Measurements from ENCODE around the gene CATSPER1. TPM values are rescaled to one million over a fixed set of nuclear protein-coding genes. Genes with fewer than 3 reads are reported as not detected.

Gene CATSPER1
- total RNA-seq, 2 donors from 2014 or later: not detected

DNA sequence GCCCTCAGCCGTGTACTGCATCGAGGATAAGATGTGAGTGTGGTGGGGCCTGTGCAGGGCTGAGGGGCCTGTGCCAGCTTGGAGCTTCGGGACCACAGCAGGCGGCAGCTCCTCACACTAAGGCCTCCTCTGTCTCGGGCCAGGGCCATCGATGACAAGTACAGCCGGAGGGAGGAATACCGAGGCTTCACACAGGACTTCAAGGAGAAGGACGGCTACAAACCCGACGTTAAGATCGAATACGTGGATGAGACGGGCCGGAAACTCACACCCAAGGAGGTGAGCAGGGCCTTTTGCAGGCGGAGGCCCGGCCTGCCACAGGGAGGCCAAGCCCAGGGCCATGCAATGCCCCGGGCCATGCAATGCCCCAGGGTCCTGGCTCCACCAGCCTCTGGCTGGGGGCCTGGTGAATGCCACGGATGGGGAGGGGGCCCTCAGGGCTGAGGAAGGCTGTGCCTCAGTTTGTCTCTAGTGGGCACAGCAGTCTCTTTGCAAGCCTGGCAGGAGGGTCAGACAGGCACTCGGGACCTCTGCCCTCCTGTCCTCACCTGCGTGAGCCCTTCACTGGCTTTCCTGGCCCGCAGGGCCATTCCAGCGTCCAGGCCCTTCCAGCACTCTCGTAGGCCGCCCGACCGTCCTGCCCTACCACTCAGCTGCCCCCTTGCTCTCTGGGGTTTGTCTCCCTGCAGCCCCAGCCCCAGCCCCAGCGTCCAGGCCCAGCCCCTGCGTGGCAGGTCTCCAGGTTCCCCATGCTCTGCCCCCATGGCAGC lies 48.5 kb downstream of the CATSPER1 start:
- TF ChIP-seq, protein P1, sequence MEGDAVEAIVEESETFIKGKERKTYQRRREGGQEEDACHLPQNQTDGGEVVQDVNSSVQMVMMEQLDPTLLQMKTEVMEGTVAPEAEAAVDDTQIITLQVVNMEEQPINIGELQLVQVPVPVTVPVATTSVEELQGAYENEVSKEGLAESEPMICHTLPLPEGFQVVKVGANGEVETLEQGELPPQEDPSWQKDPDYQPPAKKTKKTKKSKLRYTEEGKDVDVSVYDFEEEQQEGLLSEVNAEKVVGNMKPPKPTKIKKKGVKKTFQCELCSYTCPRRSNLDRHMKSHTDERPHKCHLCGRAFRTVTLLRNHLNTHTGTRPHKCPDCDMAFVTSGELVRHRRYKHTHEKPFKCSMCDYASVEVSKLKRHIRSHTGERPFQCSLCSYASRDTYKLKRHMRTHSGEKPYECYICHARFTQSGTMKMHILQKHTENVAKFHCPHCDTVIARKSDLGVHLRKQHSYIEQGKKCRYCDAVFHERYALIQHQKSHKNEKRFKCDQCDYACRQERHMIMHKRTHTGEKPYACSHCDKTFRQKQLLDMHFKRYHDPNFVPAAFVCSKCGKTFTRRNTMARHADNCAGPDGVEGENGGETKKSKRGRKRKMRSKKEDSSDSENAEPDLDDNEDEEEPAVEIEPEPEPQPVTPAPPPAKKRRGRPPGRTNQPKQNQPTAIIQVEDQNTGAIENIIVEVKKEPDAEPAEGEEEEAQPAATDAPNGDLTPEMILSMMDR (conservative IDR thresholded peaks at IDR 0.05): no peak
- Histone ChIP-seq H3K4me3 (ENCODE audit: low read length) (no peak overlapping the region), H3K9me3 (ENCODE audit: control insufficient read depth, low read length) (no peaks in the 10 kb centered on the region), H3K27me3 (ENCODE audit: control insufficient read depth, insufficient read depth, low read length, poor library complexity, severe bottlenecking) (no peaks in the 10 kb centered on the region), H3K36me3 (ENCODE audit: control insufficient read depth, insufficient read depth, low read length) (peaks cover 10% of the 10 kb centered on the region), H3K4me1 (ENCODE audit: control insufficient read depth, insufficient read depth, low read length) (no peaks in the 10 kb centered on the region), H3K9ac (ENCODE audit: extremely low read depth, low read length, poor library complexity, severe bottlenecking) (no peak overlapping the region), H3K27ac (ENCODE audit: low read depth, low read length) (no peak overlapping the region)
- 94% methylated on average over 10 to 28 of the region's 29 CpGs for WGBS, 2 experiments (ENCODE audit: insufficient coverage in 1 of 2, insufficient read length in 1 of 2)
- Mint-ChIP-seq H3K36me3 (ENCODE audit: low read depth) (peaks cover 47% of the 10 kb centered on the region), H3K9me3 (no peaks in the 10 kb centered on the region), H3K27ac (no peak overlapping the region), H3K4me3 (no peak overlapping the region), H3K4me1 (peaks cover 5% of the 10 kb centered on the region), H3K27me3 (ENCODE audit: insufficient read depth) (no peaks in the 10 kb centered on the region)
- DNase-seq: no peak

DNA sequence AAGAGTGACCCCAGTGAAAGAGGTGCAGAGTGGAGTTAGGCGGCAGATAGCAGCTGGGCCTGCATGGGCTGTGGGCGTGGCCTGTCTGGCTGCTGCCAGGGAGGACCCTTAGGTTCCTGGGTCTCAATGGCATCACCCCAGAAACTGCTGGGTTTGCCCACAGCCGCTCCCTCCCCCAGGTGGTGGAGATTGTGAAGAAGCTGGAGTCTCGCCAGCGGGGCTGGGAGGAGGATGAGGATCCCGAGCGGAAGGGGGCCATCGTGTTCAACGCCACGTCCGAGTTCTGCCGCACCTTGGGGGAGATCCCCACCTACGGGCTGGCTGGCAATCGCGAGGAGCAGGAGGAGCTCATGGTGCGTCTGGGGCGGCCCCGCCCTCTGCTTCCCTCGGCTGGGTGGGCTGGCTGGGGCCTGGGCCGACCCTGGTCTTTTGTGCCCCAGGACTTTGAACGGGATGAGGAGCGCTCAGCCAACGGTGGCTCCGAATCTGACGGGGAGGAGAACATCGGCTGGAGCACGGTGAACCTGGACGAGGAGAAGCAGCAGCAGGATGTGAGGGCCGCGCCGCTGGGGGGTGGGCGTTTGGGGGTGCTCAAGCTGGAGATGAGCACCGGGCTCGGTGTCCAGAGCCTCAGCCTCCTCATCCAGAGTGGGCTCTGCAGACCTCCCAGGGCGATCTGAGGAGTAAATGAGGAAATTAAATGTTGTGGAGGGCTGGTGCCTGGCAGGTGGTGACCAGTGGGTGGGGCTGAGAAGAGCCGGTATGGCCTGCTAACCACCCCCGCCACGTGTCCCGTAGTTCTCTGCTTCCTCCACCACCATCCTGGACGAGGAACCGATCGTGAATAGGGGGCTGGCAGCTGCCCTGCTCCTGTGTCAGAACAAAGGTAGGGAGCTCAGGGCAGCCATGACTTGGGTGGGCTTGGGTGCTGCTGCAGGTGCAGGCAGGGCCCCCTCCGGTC lies 49.8 kb downstream of the CATSPER1 start:
- peaks cover 57% of the 10 kb centered on the region for H3K36me3 Mint-ChIP-seq (ENCODE audit: low read depth)
- H3K9me3 Mint-ChIP-seq: no peaks in the 10 kb centered on the region
- H3K27ac ChIP-seq (ENCODE audit: low read depth, low read length): no peak overlapping the region
- H3K4me3 ChIP-seq (ENCODE audit: low read length): no peak overlapping the region
- peaks cover 5% of the 10 kb centered on the region for H3K4me1 Mint-ChIP-seq
- H3K4me3 Mint-ChIP-seq: no peak overlapping the region
- H3K36me3 ChIP-seq (ENCODE audit: control insufficient read depth, insufficient read depth, low read length): peaks cover 22% of the 10 kb centered on the region
- TF ChIP-seq, protein P1 (conservative IDR thresholded peaks at IDR 0.05): no peak
- 91 to 94% methylated on average over 30 to 43 of the region's 43 CpGs for WGBS, 2 experiments (ENCODE audit: insufficient coverage in 1 of 2, insufficient read length in 1 of 2)
- H3K4me1 ChIP-seq (ENCODE audit: control insufficient read depth, insufficient read depth, low read length): no peaks in the 10 kb centered on the region
- DNase-seq: no peak
- H3K27ac Mint-ChIP-seq: peak overlapping the region; percentile 54
- H3K27me3 ChIP-seq (ENCODE audit: control insufficient read depth, insufficient read depth, low read length, poor library complexity, severe bottlenecking): no peaks in the 10 kb centered on the region
- no peak overlapping the region for H3K9ac ChIP-seq (ENCODE audit: extremely low read depth, low read length, poor library complexity, severe bottlenecking)
- H3K27me3 Mint-ChIP-seq (ENCODE audit: insufficient read depth): no peaks in the 10 kb centered on the region
- no peaks in the 10 kb centered on the region for H3K9me3 ChIP-seq (ENCODE audit: control insufficient read depth, low read length)

GRCh38 chr11:65975771-65976170 lies 50.5 kb downstream of the CATSPER1 start:
- H3K4me1 Mint-ChIP-seq: peaks cover 5% of the 10 kb centered on the region
- Histone ChIP-seq H3K27ac (ENCODE audit: low read depth, low read length) (no peak overlapping the region), H3K4me3 (ENCODE audit: low read length) (no peak overlapping the region), H3K9me3 (ENCODE audit: control insufficient read depth, low read length) (no peaks in the 10 kb centered on the region), H3K9ac (ENCODE audit: extremely low read depth, low read length, poor library complexity, severe bottlenecking) (no peak overlapping the region), H3K4me1 (ENCODE audit: control insufficient read depth, insufficient read depth, low read length) (no peaks in the 10 kb centered on the region), H3K27me3 (ENCODE audit: control insufficient read depth, insufficient read depth, low read length, poor library complexity, severe bottlenecking) (no peaks in the 10 kb centered on the region), H3K36me3 (ENCODE audit: control insufficient read depth, insufficient read depth, low read length) (peaks cover 22% of the 10 kb centered on the region)
- no peaks in the 10 kb centered on the region for H3K27me3 Mint-ChIP-seq (ENCODE audit: insufficient read depth)
- no peaks in the 10 kb centered on the region for H3K9me3 Mint-ChIP-seq
- no peak overlapping the region for H3K4me3 Mint-ChIP-seq
- TF ChIP-seq, protein P1 (conservative IDR thresholded peaks at IDR 0.05): no peak
- no peak for DNase-seq
- WGBS, 2 experiments (ENCODE audit: insufficient coverage in 1 of 2, insufficient read length in 1 of 2): 97 to 98% methylated on average over 7 to 9 of the region's 9 CpGs
- H3K27ac Mint-ChIP-seq: peak overlapping the region; percentile 54
- peaks cover 58% of the 10 kb centered on the region for H3K36me3 Mint-ChIP-seq (ENCODE audit: low read depth)
